NB4 (cell line): ENCODE results near the gene CCPG1.

Experiments
- CTCF ChIP-seq: IDR thresholded peaks from one replicate; pipeline ENCODE4 v1.5.1; 2012; ENCODE audit warnings: low read depth, low read length
- POLR2A ChIP-seq: IDR thresholded peaks from 2 replicates; pipeline ENCODE4 v1.6.1; 2011; ENCODE audit warnings: mild to moderate bottlenecking; ENCODE audit not compliant: insufficient read length; ENCODE audit errors: extremely low read depth

- no peak for TF ChIP-seq CTCF
- TF ChIP-seq POLR2A: no peak
These were observed 47.9 kb downstream of the CCPG1 start for GRCh38 chr15:55360256-55360655.
